ENCODE results near the gene TAPT1. TPM values are rescaled to one million over a fixed set of nuclear protein-coding genes. Genes with fewer than 3 reads are reported as not detected.

The TAPT1 gene
- total and polyA plus RNA-seq, 2 experiments from 2014 or later = 3.6 to 9.9 TPM

GRCh38 chr4:16158504-16158852 is 67.8 kb downstream of the TAPT1 start:
- no peaks in the 10 kb centered on the region; the same call in 1 of the 2 replicates for H3K4me1 ChIP-seq (ENCODE audit: insufficient read depth)

More at GRCh38 chr4:16158504-16158852, 67.8 kb downstream of the TAPT1 start:
- H4K20me1 ChIP-seq (replicated peaks; ENCODE audit: insufficient read depth) = no peaks in the 10 kb centered on the region
- H3K27ac ChIP-seq (ENCODE audit: low read depth) = no peak overlapping the region
- H3K9me2 ChIP-seq (ENCODE audit: insufficient read depth) = no peaks in the 10 kb centered on the region
- no peak for TF ChIP-seq ETS1 (IDR thresholded peaks at IDR 0.05)
- TF ChIP-seq CREB1 (CRISPR knock-in tag; IDR thresholded peaks at IDR 0.05; ENCODE audit: low read depth) = no peak
- no peak for TF ChIP-seq NANOG (IDR thresholded peaks at IDR 0.05; ENCODE audit: borderline replicate concordance)
- TF ChIP-seq EZH2 (IDR thresholded peaks at IDR 0.05; ENCODE audit: low read depth, unreplicated experiment) = no peak
- TF ChIP-seq JUNB (IDR thresholded peaks at IDR 0.05; ENCODE audit: unreplicated experiment) = no peak
- no peak for TF ChIP-seq POLR2AphosphoS5 (IDR thresholded peaks at IDR 0.05; ENCODE audit: low read depth)
- TF ChIP-seq ZNF114 (CRISPR knock-in tag; IDR thresholded peaks at IDR 0.05) = no peak
- no peak for TF ChIP-seq ZNF331 (CRISPR knock-in tag; IDR thresholded peaks at IDR 0.05; ENCODE audit: low read depth)
- no peak for TF ChIP-seq ZNF462 (CRISPR knock-in tag; IDR thresholded peaks at IDR 0.05)
- no peak for TF ChIP-seq CTCF (conservative IDR thresholded peaks at IDR 0.05; ENCODE audit: low read depth in 2 of 2)
- TF ChIP-seq STAT1 (IDR thresholded peaks at IDR 0.05; ENCODE audit: unreplicated experiment) = no peak
- TF ChIP-seq REST (IDR thresholded peaks at IDR 0.05; ENCODE audit: unreplicated experiment) = no peak
- TF ChIP-seq EZH2phosphoT487 (IDR thresholded peaks at IDR 0.05; ENCODE audit: unreplicated experiment) = no peak
- peaks cover 5% of the 10 kb centered on the region; the same call in 2 of the 3 replicates for H3K36me3 Mint-ChIP-seq (ENCODE audit: low read depth)
- H3K27me3 ChIP-seq (ENCODE audit: insufficient read depth) = no peaks in the 10 kb centered on the region
- ATAC-seq (peak; percentile 36), DNase-seq (ENCODE audit: low spot score) (no peak)
- H3K4me1 Mint-ChIP-seq = peaks cover 22% of the 10 kb centered on the region
- H3K9me3 Mint-ChIP-seq = no peaks in the 10 kb centered on the region
- no peak overlapping the region; the same call in 1 of the 2 replicates for H3K27ac Mint-ChIP-seq
- no peaks in the 10 kb centered on the region for H3K79me2 ChIP-seq (replicated peaks; ENCODE audit: insufficient read depth)
- no peak overlapping the region for H2AFZ ChIP-seq
- H3F3A ChIP-seq (replicated peaks; ENCODE audit: low read depth) = no peaks in the 10 kb centered on the region
- no peak overlapping the region for H3K4me2 ChIP-seq
- peaks cover 5% of the 10 kb centered on the region; the same call in 1 of the 2 replicates for H3K36me3 ChIP-seq (ENCODE audit: insufficient read depth)
- no peak overlapping the region for H3K4me3 Mint-ChIP-seq
- peaks cover 2% of the 10 kb centered on the region for H3K27me3 Mint-ChIP-seq (ENCODE audit: insufficient read depth, low read depth, poor library complexity)
- no peak overlapping the region for H3K4me3 ChIP-seq

Data from GM23338 (cell line).